K562 (cell line): ENCODE measurements around the gene PIGX. TPM values are rescaled to one million over a fixed set of nuclear protein-coding genes. Genes with fewer than 3 reads are reported as not detected.

Source experiments
- CBFA2T2 ChIP-seq: fragments of 450-650 bp; conservative IDR thresholded peaks from 2 replicates; pipeline ENCODE4 v1.6.1; 2017; ENCODE audit warnings: mild to moderate bottlenecking
- L3MBTL2 ChIP-seq: fragments of 450-650 bp; IDR thresholded peaks from 2 replicates; pipeline ENCODE4 v1.6.1; 2016; ENCODE audit warnings: mild to moderate bottlenecking, moderate library complexity
- MXI1 ChIP-seq: IDR thresholded peaks from 2 replicates; pipeline ENCODE4 v1.6.1; 2011; ENCODE audit warnings: low read depth, mild to moderate bottlenecking, improper control_type of control experiment, low read length
- MYC ChIP-seq, 2 experiments: fragments of 250-450 bp in 1 of 2; sonication (Bioruptor Pico) in 1 of 2; IDR thresholded peaks; 2 replicates each; pipeline versions ENCODE4 v1.5.1 to v1.6.1; 2012 to 2021; ENCODE audit warnings: low read depth in 2 of 2, borderline replicate concordance in 1 of 2, improper control_type of control experiment in 1 of 2, low read length in 1 of 2, mild to moderate bottlenecking in 1 of 2, moderate library complexity in 1 of 2
- SP1 ChIP-seq: sonication (generic); formaldehyde crosslinking; IDR thresholded peaks from 2 replicates; pipeline ENCODE4 v1.8.1; 2022; ENCODE audit warnings: mild to moderate bottlenecking, missing genetic modification reagents
- TEAD1 ChIP-seq, 2 experiments: fragments of 450-650 bp in 1 of 2; sonication (generic) in 1 of 2; formaldehyde crosslinking; IDR thresholded peaks; 2 replicates each; pipeline versions ENCODE4 v1.4.0 to v1.8.0; 2020 to 2022; ENCODE audit warnings: mild to moderate bottlenecking in 2 of 2, missing genetic modification reagents in 1 of 2
- polyA plus RNA-seq, 8 experiments: library from polyadenylated mRNA; depleted of rRNA in 4 of 8; stranded (reverse) in 5 of 8; unstranded in 3 of 8; fragments of >200 nt; fragmentation: Nextera tagmentation in 2 of 8; fragmentation: Illumina TruSeq in 1 of 8; extraction: Ambion mirVana in 2 of 8; extraction: Trizol in 1 of 8; gene quantifications; 2 replicates each; pipeline versions ENCODE4 v1.2.1 to v1.2.3, GENCODE V29; 2011 to 2014; ENCODE audit warnings: inconsistent platforms in 1 of 8, missing spikeins in 1 of 8
- total RNA-seq, 7 experiments: library from RNA; depleted of rRNA in 6 of 7; stranded (reverse); fragments of >200 nt in 6 of 7; fragmentation: Illumina TruSeq in 2 of 7; extraction: Trizol in 2 of 7; gene quantifications; 2 replicates each; pipeline versions ENCODE4 v1.2.1 to v1.2.3, GENCODE V29; 2011 to 2021; ENCODE audit warnings: low replicate concordance in 1 of 7
- TF ChIP-seq, protein P1 (sequence below): fragments of 200-600 bp; sonication (generic); IDR thresholded peaks from one replicate; pipeline ENCODE4 v1.6.1; 2012; ENCODE audit warnings: mild to moderate bottlenecking, low read depth, low read length, inconsistent platforms
- TF ChIP-seq, protein P2 (sequence below): fragments of 450-650 bp; IDR thresholded peaks from 2 replicates; pipeline ENCODE4 v1.6.1; 2018; ENCODE audit not compliant: partially characterized antibody
- TF ChIP-seq, protein P3 (sequence below): fragments of 450-650 bp; IDR thresholded peaks from 2 replicates; pipeline ENCODE4 v1.6.1; 2017; ENCODE audit warnings: mild to moderate bottlenecking, moderate library complexity

Gene PIGX
- total and polyA plus RNA-seq, 9 of the 15 experiments (the other 6 are each of a cell fraction or from before 2014, with no cell fraction given), result 3.7 to 36.3 (median 26.9) TPM

DNA sequence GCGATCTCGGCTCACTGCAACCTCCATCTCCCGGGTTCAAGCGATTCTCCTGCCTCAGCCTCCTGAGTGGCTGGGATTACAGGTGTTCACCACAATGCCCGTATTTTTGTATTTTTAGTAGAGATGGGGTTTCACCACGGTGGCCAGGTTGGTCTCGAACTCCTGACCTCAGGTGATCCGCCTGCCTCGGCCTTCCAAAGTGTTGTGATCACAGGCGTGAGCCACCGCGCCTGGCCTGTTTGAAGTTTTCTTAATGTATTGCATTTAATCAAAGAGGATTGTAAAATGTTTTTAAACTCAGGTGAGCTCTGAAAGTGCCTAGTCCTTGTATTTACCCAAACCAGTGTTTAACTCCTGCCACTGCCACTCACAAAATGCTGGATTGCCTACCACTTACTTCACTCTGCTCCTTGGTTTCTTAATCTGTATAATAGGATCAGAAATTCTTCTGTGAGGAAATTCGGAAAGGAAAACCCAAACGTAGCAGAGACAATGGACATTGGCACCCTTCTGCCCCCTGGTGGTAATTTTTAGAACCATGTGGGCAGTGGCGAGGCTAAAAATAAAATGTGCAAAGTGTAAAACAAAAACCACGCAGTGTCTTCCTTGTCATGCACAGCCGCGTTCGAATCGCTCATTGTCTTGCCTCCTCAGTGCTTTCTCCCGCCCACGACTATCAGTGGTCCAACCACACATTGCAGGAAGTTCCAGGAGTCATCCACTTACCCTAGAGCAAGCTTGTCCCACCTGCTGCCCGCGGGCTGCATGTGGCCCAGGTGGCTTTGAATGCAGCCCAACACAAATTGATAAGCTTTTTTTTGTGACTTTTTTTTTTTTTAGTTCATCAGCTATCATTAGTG is 27.4 kb upstream of the PIGX start (continued):
- TF ChIP-seq, protein P1, sequence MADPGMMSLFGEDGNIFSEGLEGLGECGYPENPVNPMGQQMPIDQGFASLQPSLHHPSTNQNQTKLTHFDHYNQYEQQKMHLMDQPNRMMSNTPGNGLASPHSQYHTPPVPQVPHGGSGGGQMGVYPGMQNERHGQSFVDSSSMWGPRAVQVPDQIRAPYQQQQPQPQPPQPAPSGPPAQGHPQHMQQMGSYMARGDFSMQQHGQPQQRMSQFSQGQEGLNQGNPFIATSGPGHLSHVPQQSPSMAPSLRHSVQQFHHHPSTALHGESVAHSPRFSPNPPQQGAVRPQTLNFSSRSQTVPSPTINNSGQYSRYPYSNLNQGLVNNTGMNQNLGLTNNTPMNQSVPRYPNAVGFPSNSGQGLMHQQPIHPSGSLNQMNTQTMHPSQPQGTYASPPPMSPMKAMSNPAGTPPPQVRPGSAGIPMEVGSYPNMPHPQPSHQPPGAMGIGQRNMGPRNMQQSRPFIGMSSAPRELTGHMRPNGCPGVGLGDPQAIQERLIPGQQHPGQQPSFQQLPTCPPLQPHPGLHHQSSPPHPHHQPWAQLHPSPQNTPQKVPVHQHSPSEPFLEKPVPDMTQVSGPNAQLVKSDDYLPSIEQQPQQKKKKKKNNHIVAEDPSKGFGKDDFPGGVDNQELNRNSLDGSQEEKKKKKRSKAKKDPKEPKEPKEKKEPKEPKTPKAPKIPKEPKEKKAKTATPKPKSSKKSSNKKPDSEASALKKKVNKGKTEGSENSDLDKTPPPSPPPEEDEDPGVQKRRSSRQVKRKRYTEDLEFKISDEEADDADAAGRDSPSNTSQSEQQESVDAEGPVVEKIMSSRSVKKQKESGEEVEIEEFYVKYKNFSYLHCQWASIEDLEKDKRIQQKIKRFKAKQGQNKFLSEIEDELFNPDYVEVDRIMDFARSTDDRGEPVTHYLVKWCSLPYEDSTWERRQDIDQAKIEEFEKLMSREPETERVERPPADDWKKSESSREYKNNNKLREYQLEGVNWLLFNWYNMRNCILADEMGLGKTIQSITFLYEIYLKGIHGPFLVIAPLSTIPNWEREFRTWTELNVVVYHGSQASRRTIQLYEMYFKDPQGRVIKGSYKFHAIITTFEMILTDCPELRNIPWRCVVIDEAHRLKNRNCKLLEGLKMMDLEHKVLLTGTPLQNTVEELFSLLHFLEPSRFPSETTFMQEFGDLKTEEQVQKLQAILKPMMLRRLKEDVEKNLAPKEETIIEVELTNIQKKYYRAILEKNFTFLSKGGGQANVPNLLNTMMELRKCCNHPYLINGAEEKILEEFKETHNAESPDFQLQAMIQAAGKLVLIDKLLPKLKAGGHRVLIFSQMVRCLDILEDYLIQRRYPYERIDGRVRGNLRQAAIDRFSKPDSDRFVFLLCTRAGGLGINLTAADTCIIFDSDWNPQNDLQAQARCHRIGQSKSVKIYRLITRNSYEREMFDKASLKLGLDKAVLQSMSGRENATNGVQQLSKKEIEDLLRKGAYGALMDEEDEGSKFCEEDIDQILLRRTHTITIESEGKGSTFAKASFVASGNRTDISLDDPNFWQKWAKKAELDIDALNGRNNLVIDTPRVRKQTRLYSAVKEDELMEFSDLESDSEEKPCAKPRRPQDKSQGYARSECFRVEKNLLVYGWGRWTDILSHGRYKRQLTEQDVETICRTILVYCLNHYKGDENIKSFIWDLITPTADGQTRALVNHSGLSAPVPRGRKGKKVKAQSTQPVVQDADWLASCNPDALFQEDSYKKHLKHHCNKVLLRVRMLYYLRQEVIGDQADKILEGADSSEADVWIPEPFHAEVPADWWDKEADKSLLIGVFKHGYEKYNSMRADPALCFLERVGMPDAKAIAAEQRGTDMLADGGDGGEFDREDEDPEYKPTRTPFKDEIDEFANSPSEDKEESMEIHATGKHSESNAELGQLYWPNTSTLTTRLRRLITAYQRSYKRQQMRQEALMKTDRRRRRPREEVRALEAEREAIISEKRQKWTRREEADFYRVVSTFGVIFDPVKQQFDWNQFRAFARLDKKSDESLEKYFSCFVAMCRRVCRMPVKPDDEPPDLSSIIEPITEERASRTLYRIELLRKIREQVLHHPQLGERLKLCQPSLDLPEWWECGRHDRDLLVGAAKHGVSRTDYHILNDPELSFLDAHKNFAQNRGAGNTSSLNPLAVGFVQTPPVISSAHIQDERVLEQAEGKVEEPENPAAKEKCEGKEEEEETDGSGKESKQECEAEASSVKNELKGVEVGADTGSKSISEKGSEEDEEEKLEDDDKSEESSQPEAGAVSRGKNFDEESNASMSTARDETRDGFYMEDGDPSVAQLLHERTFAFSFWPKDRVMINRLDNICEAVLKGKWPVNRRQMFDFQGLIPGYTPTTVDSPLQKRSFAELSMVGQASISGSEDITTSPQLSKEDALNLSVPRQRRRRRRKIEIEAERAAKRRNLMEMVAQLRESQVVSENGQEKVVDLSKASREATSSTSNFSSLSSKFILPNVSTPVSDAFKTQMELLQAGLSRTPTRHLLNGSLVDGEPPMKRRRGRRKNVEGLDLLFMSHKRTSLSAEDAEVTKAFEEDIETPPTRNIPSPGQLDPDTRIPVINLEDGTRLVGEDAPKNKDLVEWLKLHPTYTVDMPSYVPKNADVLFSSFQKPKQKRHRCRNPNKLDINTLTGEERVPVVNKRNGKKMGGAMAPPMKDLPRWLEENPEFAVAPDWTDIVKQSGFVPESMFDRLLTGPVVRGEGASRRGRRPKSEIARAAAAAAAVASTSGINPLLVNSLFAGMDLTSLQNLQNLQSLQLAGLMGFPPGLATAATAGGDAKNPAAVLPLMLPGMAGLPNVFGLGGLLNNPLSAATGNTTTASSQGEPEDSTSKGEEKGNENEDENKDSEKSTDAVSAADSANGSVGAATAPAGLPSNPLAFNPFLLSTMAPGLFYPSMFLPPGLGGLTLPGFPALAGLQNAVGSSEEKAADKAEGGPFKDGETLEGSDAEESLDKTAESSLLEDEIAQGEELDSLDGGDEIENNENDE, result no peak
- TF ChIP-seq CBFA2T2 (no peak), L3MBTL2 (peak; percentile 47; the same call in 1 of the 2 replicates), MXI1 (no peak), SP1 (CRISPR knock-in tag) (peak; percentile 65; the same call in 1 of the 2 replicates), TEAD1 (CRISPR knock-in tag; IDR thresholded peaks at IDR 0.05) (no peak), MYC (IDR thresholded peaks at IDR 0.05; ENCODE audit: low read depth, low read length) (peak; percentile 70), MYC (CRISPR knock-in tag; IDR thresholded peaks at IDR 0.05; ENCODE audit: borderline replicate concordance, low read depth) (no peak)
- TF ChIP-seq, protein P2, sequence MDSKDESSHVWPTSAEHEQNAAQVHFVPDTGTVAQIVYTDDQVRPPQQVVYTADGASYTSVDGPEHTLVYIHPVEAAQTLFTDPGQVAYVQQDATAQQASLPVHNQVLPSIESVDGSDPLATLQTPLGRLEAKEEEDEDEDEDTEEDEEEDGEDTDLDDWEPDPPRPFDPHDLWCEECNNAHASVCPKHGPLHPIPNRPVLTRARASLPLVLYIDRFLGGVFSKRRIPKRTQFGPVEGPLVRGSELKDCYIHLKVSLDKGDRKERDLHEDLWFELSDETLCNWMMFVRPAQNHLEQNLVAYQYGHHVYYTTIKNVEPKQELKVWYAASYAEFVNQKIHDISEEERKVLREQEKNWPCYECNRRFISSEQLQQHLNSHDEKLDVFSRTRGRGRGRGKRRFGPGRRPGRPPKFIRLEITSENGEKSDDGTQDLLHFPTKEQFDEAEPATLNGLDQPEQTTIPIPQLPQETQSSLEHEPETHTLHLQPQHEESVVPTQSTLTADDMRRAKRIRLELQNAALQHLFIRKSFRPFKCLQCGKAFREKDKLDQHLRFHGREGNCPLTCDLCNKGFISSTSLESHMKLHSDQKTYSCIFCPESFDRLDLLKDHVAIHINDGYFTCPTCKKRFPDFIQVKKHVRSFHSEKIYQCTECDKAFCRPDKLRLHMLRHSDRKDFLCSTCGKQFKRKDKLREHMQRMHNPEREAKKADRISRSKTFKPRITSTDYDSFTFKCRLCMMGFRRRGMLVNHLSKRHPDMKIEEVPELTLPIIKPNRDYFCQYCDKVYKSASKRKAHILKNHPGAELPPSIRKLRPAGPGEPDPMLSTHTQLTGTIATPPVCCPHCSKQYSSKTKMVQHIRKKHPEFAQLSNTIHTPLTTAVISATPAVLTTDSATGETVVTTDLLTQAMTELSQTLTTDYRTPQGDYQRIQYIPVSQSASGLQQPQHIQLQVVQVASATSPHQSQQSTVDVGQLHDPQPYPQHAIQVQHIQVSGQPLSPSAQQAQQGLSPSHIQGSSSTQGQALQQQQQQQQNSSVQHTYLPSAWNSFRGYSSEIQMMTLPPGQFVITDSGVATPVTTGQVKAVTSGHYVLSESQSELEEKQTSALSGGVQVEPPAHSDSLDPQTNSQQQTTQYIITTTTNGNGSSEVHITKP, result no peak
- TF ChIP-seq, protein P3, sequence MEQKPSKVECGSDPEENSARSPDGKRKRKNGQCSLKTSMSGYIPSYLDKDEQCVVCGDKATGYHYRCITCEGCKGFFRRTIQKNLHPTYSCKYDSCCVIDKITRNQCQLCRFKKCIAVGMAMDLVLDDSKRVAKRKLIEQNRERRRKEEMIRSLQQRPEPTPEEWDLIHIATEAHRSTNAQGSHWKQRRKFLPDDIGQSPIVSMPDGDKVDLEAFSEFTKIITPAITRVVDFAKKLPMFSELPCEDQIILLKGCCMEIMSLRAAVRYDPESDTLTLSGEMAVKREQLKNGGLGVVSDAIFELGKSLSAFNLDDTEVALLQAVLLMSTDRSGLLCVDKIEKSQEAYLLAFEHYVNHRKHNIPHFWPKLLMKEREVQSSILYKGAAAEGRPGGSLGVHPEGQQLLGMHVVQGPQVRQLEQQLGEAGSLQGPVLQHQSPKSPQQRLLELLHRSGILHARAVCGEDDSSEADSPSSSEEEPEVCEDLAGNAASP, result no peak
